Naive thymus-derived CD8-positive, alpha-beta T cell (primary cell): ENCODE measurements around the gene SIX5. TPM values are rescaled to one million over a fixed set of nuclear protein-coding genes. Genes with fewer than 3 reads are reported as not detected.

Experiments used
- ATAC-seq, 2 donors: fragments of 150-1000 bp; cut with Tn5 transposase in 1 of 2; sonication (Bioruptor Pico), chemical (Tn5 transposase) in 1 of 2; 1 replicate in 1 of 2; 2 replicates in 1 of 2; pipeline ENCODE4 v1.10.0; 2021; ENCODE audit warnings: mild to moderate bottlenecking in 2 of 2, moderate library complexity in 2 of 2
- POLR2A ChIA-PET: fragments of 350-600 bp; sonication (Branson Sonifier 250); formaldehyde crosslinking; loops from one replicate; lab custom pipeline; 2021; ENCODE audit warnings: antibody characterized with exemption; lab: Charles Lee
- DNase-seq, 10 donors: peaks; one replicate each; pipeline versions ENCODE4 v3.0.0 to v3.0.0-alpha.2; 2020 to 2022
- H3K27ac Mint-ChIP-seq, 10 donors: one replicate each; pipeline ENCODE4 v1.8.0; 2020 to 2022; ENCODE audit warnings: mild to moderate bottlenecking in 10 of 10, mixed read lengths in 10 of 10, moderate library complexity in 4 of 10, inconsistent platforms in 1 of 10
- H3K27me3 Mint-ChIP-seq, 5 donors: one replicate each; pipeline ENCODE4 v1.8.0; 2021 to 2022; ENCODE audit warnings: mixed read lengths in 5 of 5
- H3K36me3 Mint-ChIP-seq, 3 donors: one replicate each; pipeline ENCODE4 v1.8.0; 2020 to 2022; ENCODE audit warnings: mixed read lengths in 3 of 3, mild to moderate bottlenecking in 2 of 3, inconsistent platforms in 1 of 3
- H3K4me1 Mint-ChIP-seq, 4 donors: one replicate each; pipeline ENCODE4 v1.8.0; 2021 to 2022; ENCODE audit warnings: mixed read lengths in 4 of 4
- H3K4me3 Mint-ChIP-seq, 10 donors: one replicate each; pipeline ENCODE4 v1.8.0; 2020 to 2022; ENCODE audit warnings: mild to moderate bottlenecking in 10 of 10, mixed read lengths in 10 of 10, moderate library complexity in 6 of 10, inconsistent platforms in 1 of 10
- H3K9me3 Mint-ChIP-seq, 9 donors: one replicate each; pipeline ENCODE4 v1.8.0; 2020 to 2022; ENCODE audit warnings: mixed read lengths in 9 of 9, mild to moderate bottlenecking in 3 of 9, inconsistent platforms in 1 of 9, moderate library complexity in 1 of 9
- polyA plus RNA-seq, 3 donors: library from polyadenylated mRNA; unstranded; fragments of 300-500 nt; fragmentation: Illumina TruSeq; gene quantifications; one replicate each; pipeline ENCODE4 v1.2.3, GENCODE V29; 2021
- total RNA-seq, 8 experiments: library from RNA in 2 of 8; stranded (reverse) in 2 of 8; gene quantifications; one replicate each; pipeline ENCODE4 v1.2.3 and lab custom pipeline; 2021 to 2026

The SIX5 gene
- total and polyA plus RNA-seq, 5 experiments from 2014 or later = 0.08 to 1.8 (median 0.11) TPM

GRCh38 chr19:45771311-45771933 lies 2.4 kb upstream of the SIX5 start:
- no peaks in the 10 kb centered on the region for H3K9me3 Mint-ChIP-seq
- H3K36me3 Mint-ChIP-seq = peaks cover 0 to 4% (median 0%) of the 10 kb centered on the region in 3 donors
- peak overlapping the region in 8 of 10 donors; percentile 42 to 86 (median 56) for H3K4me3 Mint-ChIP-seq
- POLR2A ChIA-PET = interaction anchor here (1.3 to 4.8 kb wide), 2 partner anchors 21 to 28 kb away, joined by 6 to 60 read pairs; partner anchors contain the start of gene DMWD
- peak overlapping the region in 4 of 10 donors; percentile 1 to 72 (median 39) for H3K27ac Mint-ChIP-seq
- no peak for ATAC-seq
- peaks cover 0 to 13% (median 0%) of the 10 kb centered on the region in 5 donors for H3K27me3 Mint-ChIP-seq
- no peak for DNase-seq
- H3K4me1 Mint-ChIP-seq = peaks cover 7 to 33% (median 13%) of the 10 kb centered on the region in 4 donors

GRCh38 chr19:45770192-45771101 lies 1.4 kb upstream of the SIX5 start:
- Mint-ChIP-seq H3K36me3 (peaks cover 0 to 2% (median 0%) of the 10 kb centered on the region in 3 donors), H3K4me3 (peak overlapping the region; percentile 83 to 91 (median 87)), H3K9me3 (no peaks in the 10 kb centered on the region), H3K4me1 (peaks cover 7 to 33% (median 13%) of the 10 kb centered on the region in 4 donors), H3K27ac (peak overlapping the region in 9 of 10 donors; percentile 32 to 96 (median 90)), H3K27me3 (peaks cover 0 to 17% (median 3%) of the 10 kb centered on the region in 5 donors)
- DNase-seq = peak; percentile 85 to 96 (median 91)
- POLR2A ChIA-PET = interaction anchor here (0.5 to 4.8 kb wide), 14 partner anchors 9 to 1022 kb away, joined by 3 to 77 read pairs (median 9); partner anchors contain the start of genes DMPK, DMWD, FBXO46 and QPCTL
- ATAC-seq = peak; percentile 76 to 82

- ATAC-seq = peak; percentile 58 to 63
- POLR2A ChIA-PET = interaction anchor here (0.6 to 4.8 kb wide), 19 partner anchors 9 to 937 kb away, joined by 3 to 77 read pairs (median 7); partner anchors contain the start of genes DMWD, FBXO46, IRF2BP1 and QPCTL
Measured at GRCh38 chr19:45769821-45770191, 754 bp upstream of the SIX5 start.

GRCh38 chr19:45768655-45768983 lies 433 bp downstream of the SIX5 start:
- ATAC-seq = peak in 1 of 2 donors; percentile 3
- DNase-seq = peak in 7 of 10 donors; percentile 19 to 66 (median 35)
- Mint-ChIP-seq H3K4me3 (peak overlapping the region; percentile 80 to 91 (median 86)), H3K9me3 (no peaks in the 10 kb centered on the region), H3K36me3 (no peaks in the 10 kb centered on the region), H3K4me1 (peaks cover 7 to 33% (median 13%) of the 10 kb centered on the region in 4 donors), H3K27ac (peak overlapping the region in 6 of 10 donors; percentile 15 to 90 (median 54)), H3K27me3 (peaks cover 0 to 22% (median 9%) of the 10 kb centered on the region in 5 donors)
- POLR2A ChIA-PET = interaction anchor here (0.6 to 4.8 kb wide), 19 partner anchors 10 to 329 kb away, joined by 3 to 77 read pairs (median 8); partner anchors contain the start of genes CCDC61, DMPK, DMWD and FBXO46

More at GRCh38 chr19:45769821-45770191, 754 bp upstream of the SIX5 start:
- Mint-ChIP-seq H3K9me3 (no peaks in the 10 kb centered on the region), H3K4me3 (peak overlapping the region; percentile 83 to 91 (median 87)), H3K27me3 (peaks cover 0 to 17% (median 4%) of the 10 kb centered on the region in 5 donors), H3K36me3 (no peaks in the 10 kb centered on the region), H3K27ac (peak overlapping the region in 9 of 10 donors; percentile 32 to 96 (median 90)), H3K4me1 (peaks cover 7 to 33% (median 13%) of the 10 kb centered on the region in 4 donors)
- peak in 6 of 10 donors; percentile 42 to 84 (median 74) for DNase-seq

- ATAC-seq (no peak), DNase-seq (peak in 1 of 10 donors; percentile 25)
- Mint-ChIP-seq H3K27ac (no peak overlapping the region), H3K4me3 (peak overlapping the region; percentile 48 to 86 (median 70)), H3K9me3 (no peaks in the 10 kb centered on the region), H3K36me3 (no peaks in the 10 kb centered on the region), H3K27me3 (peaks cover 0 to 22% (median 9%) of the 10 kb centered on the region in 5 donors), H3K4me1 (peaks cover 7 to 33% (median 11%) of the 10 kb centered on the region in 4 donors)
- POLR2A ChIA-PET = interaction anchor here (0.6 to 4.8 kb wide), 8 partner anchors 9 to 227 kb away, joined by 3 to 77 read pairs (median 8); partner anchors contain the start of genes CCDC61, DMPK, DMWD and MYPOP
Measured at GRCh38 chr19:45767881-45768654, 984 bp downstream of the SIX5 start.

GRCh38 chr19:45767410-45767880 lies 1.6 kb downstream of the SIX5 start:
- peaks cover 7 to 32% (median 11%) of the 10 kb centered on the region in 4 donors for H3K4me1 Mint-ChIP-seq
- POLR2A ChIA-PET = interaction anchor here (0.5 to 4.8 kb wide), 4 partner anchors 25 to 137 kb away, joined by 3 to 77 read pairs (median 32); partner anchors contain the start of genes DMWD and MYPOP
- H3K4me3 Mint-ChIP-seq = peak overlapping the region; percentile 13 to 86 (median 50)
- ATAC-seq (no peak), DNase-seq (no peak)
- H3K9me3 Mint-ChIP-seq = no peaks in the 10 kb centered on the region
- no peaks in the 10 kb centered on the region for H3K36me3 Mint-ChIP-seq
- H3K27ac Mint-ChIP-seq = no peak overlapping the region
- H3K27me3 Mint-ChIP-seq = peaks cover 0 to 22% (median 9%) of the 10 kb centered on the region in 5 donors

- Mint-ChIP-seq H3K4me3 (peak overlapping the region in 9 of 10 donors; percentile 13 to 86 (median 50)), H3K36me3 (no peaks in the 10 kb centered on the region), H3K27me3 (peaks cover 0 to 22% (median 9%) of the 10 kb centered on the region in 5 donors), H3K27ac (no peak overlapping the region), H3K9me3 (no peaks in the 10 kb centered on the region), H3K4me1 (peaks cover 7 to 26% (median 10%) of the 10 kb centered on the region in 4 donors)
- POLR2A ChIA-PET = interaction anchor here (0.5 to 4.8 kb wide), 3 partner anchors 25 to 137 kb away, joined by 4 to 77 read pairs (median 60); partner anchors contain the start of gene DMWD
- ATAC-seq (no peak), DNase-seq (no peak)
Measured at GRCh38 chr19:45766869-45767346, 2.1 kb downstream of the SIX5 start.

- Mint-ChIP-seq H3K9me3 (no peaks in the 10 kb centered on the region), H3K4me1 (peaks cover 7 to 26% (median 10%) of the 10 kb centered on the region in 4 donors), H3K4me3 (peak overlapping the region in 1 of 10 donors; percentile 11), H3K36me3 (no peaks in the 10 kb centered on the region), H3K27ac (no peak overlapping the region), H3K27me3 (peaks cover 0 to 22% (median 9%) of the 10 kb centered on the region in 5 donors)
- ATAC-seq (no peak), DNase-seq (no peak)
- POLR2A ChIA-PET = interaction anchor here (4.8 kb wide), 1 partner anchor 26 kb away, joined by 60 read pairs; the partner anchor contains the start of gene DMWD
Measured at GRCh38 chr19:45766296-45766868, 2.7 kb downstream of the SIX5 start.

- Mint-ChIP-seq H3K4me1 (peaks cover 4 to 22% (median 6%) of the 10 kb centered on the region in 4 donors), H3K36me3 (no peaks in the 10 kb centered on the region), H3K4me3 (peak overlapping the region in 2 of 10 donors; percentile 11 to 37), H3K27ac (peak overlapping the region in 1 of 10 donors; percentile 74), H3K9me3 (no peaks in the 10 kb centered on the region), H3K27me3 (peaks cover 0 to 22% (median 9%) of the 10 kb centered on the region in 5 donors)
- POLR2A ChIA-PET = no interaction called here
- DNase-seq (no peak), ATAC-seq (no peak)
Measured at GRCh38 chr19:45765702-45766295, 3.3 kb downstream of the SIX5 start.

GRCh38 chr19:45764945-45765701 lies 3.9 kb downstream of the SIX5 start:
- Mint-ChIP-seq H3K4me1 (peaks cover 0 to 15% (median 4%) of the 10 kb centered on the region in 4 donors), H3K27me3 (peaks cover 0 to 22% (median 9%) of the 10 kb centered on the region in 5 donors), H3K36me3 (no peaks in the 10 kb centered on the region), H3K9me3 (no peaks in the 10 kb centered on the region), H3K4me3 (peak overlapping the region in 2 of 10 donors; percentile 7 to 37), H3K27ac (no peak overlapping the region)
- ATAC-seq (no peak), DNase-seq (no peak)
- POLR2A ChIA-PET = no interaction called here
